Stimulated activated CD4-positive, alpha-beta T cell treated with anti-CD3 and anti-CD28 coated beads, Interleukin-4, amount 100 ng/mL, for 24 hours (primary cell): Measurements from ENCODE around the gene SPANXN3.
"Not testable (repeated sequence)": the region's sequence is repeated elsewhere in the genome, so short reads cannot be mapped to it uniquely, and the experiment has no call there.

Source experiments
- DNase-seq: peaks from one replicate; pipeline ENCODE4 v3.0.0-alpha.2; 2020

The SPANXN3 gene

DNA sequence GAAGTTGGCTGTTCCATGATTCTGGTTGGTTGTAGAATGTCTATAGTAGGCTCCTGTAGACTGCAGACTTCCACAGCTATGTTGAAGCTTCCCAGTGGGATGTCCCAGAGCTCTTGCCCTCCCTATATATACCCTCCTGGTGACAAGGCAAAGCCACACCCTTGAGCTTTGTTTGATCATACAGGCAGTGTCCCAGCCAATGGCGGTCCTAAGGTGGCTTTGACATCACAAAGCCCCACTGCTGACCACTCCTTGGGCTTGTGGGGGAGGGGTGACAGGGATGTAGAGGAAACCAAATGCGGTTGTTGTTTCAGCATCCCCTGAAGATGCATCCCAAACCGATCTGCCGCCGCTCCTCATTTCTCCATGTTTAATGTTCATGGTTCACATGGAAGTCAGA, at the start of gene SPANXN3:
TSS of gene SPANXN3 (minus strand) at position 101 of the 400 bp plus-strand sequence. CDS start at position 17, 84 bp downstream.
- not testable (repeated sequence) for DNase-seq

DNA sequence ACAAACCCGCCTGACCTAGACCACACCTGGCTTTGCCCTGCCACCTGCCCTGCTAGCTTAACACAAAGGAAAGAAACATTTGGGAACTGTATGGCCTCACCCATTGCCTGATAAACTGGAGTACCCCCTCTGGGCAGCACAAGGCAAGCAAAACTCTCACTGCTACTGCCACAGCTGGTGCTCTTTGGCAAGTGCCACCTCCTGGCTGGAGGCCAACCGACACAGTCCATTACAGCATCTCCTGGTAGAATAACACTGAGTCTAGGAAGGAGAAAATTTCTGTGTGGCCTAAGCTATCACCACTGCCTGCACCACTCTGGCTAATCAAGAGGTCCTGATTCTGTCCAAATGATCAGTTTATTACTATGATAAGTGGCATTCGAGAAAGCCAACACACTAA, 18.9 kb upstream of the SPANXN3 start:
- no peak for DNase-seq

DNA sequence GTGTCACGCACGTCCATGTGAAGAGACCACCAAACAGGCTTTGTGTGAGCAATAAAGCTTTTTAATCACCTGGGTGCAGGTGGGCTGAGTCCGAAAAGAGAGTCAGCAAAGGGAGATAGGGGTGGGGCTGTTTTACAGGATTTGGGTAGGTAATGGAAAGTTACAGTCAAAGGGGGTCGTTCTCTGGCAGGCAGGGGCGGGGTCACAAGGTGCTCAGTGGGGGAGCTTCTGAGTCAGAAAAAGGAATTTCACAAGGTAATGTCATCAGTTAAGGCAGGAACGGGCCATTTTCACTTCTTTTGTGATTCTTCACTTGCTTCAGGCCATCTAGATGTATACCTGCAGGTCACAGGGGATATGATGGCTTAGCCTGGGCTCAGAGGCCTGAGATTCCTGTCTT, 15.1 kb downstream of the SPANXN3 start:
- not testable (repeated sequence) for DNase-seq

DNA sequence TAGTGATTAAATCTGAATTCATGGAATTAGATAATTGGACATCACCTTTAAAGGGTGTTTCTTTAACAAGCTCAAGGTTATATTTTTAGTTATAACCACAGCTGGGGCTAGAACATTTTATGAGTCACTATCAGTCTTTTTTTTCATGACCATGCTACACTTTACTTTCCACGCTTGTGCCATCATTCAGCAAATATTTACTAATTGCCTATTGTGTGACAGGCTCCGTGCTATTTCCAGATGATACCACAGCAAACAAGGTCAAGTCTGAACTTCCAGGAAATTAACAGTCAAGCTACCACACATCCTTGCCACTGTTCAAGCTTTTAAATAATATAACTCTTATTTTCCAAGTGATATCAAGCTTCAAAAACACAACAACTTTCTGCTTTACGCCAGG, 16.5 kb downstream of the SPANXN3 start:
- DNase-seq: no peak

DNA sequence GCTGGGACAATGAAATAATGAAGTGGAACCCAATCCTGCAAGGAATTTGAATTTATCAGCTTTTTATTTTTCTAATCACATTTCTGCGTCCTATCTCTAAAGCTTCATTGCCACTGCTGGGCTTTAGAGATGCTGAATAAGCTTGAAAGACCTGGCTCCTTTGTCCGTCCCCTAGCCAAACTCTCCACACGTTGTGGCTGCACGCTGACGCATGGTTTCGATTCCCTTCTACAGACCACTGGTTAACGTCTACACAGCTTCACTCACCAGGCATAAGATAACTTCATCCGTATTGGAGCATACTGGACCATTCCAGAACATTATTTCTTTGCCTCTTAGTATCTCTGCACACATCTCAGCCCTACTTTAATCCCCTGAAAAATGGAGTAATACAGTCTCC, 31.2 kb downstream of the SPANXN3 start:
- no peak for DNase-seq

DNA sequence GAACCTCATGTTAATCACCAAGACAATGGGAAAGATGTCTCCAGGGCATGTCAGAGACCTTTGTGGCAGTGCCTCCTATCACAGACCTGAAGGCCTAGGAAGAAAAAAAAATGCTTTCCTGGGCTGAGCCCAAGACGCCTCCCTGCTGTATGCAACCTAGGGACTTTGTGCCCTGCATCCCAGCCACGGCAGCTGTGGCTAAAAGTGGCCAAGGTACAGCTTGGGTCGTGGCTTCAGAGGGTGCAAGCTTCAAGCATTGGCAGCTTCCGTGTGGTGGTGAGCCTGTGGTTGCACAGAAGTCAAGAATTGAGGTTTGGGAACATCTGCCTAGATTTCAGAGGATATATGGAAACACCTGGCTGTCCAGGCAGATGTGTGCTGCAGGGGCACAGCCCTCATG, 40.5 kb downstream of the SPANXN3 start:
- DNase-seq: no peak

DNA sequence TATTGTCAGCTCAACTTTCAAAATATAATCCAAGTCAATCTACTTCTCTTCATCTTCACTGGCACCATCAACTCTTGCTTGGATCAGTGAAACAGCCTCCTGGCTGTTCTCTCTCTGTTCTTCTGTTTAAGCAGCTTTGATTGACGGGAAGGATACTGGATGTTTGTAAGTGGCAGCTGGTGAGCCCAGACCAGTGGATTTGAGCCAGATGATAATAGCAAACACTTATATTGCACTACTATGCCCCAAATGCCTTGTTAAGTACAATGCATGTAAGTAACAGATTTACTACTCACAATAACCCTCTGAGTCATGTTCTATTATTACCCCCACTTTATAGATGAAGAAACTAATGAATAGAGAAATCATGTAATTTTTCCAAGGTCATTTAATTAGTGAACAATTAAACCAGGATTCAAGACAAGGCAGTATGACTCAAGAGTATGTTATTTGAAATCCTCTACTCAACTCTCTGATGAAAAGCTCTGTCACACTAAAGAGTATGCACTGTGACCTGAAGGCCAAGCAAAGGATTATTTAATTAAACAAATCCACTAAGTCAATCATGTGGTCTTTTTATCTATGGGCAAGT, 44.8 kb downstream of the SPANXN3 start:
- no peak for DNase-seq

DNA sequence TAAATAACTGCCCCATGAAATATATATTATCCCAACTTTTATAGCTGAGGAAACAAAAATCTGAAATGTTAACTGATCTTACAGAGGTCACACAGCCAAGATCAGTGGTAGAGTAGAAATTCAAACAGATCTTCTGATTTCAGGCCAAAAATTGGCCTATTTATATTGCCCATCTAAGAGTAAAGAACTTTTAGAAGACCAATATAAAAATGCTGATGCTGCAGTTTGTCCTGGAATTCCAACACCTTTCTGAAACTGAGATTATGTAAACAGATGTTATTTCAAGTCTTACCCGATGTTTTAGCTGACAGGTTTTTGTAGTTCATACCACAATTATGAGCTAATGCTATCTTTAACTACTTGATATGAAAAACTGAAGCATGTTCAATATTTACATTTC, 51.1 kb downstream of the SPANXN3 start:
- DNase-seq: no peak

GRCh38 chrX:143462696-143463095, 54.6 kb downstream of the SPANXN3 start:
- no peak for DNase-seq

DNA sequence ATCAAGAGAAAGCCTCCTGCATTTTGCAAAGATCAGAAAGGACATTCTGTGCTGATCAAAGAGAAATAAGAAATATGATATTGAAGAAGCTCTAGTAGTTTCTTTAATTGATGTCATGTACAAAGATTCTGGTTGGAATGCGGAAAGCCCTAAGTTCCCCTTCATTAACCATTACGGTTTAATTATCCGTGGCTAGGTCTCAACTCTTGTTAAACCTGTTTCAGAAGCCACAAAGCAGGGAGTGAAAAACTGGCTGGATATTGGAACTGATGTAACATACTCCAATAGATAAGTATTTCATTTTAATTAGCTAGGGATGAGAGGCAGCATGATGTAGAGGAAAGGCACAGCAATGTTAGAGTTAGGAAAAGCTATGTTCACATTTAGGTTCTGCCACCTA, 55.7 kb downstream of the SPANXN3 start:
- no peak for DNase-seq
